Gastroesophageal sphincter (tissue), 3 donors: Measurements from ENCODE around the gene SERPINH1.

Experiments used
- CTCF ChIP-seq, 4 experiments: fragments of 200-600 bp in 2 of 4; fragments of 450-650 bp in 2 of 4; sonication (generic) in 1 of 4; IDR thresholded peaks; one replicate each; pipeline ENCODE4 v1.5.1; 2017 to 2019; ENCODE audit warnings: antibody characterized with exemption in 4 of 4, mild to moderate bottlenecking in 2 of 4, moderate library complexity in 2 of 4
- POLR2A ChIP-seq, 2 donors: fragments of 450-650 bp; IDR thresholded peaks; one replicate each; pipeline ENCODE4 v1.6.1; 2017; ENCODE audit warnings: antibody characterized with exemption in 2 of 2, mild to moderate bottlenecking in 2 of 2, moderate library complexity in 1 of 2

- no peak for TF ChIP-seq CTCF (IDR thresholded peaks at IDR 0.05)
- no peak for TF ChIP-seq POLR2A (IDR thresholded peaks at IDR 0.05)
These were observed 10.7 kb downstream of the SERPINH1 start for GRCh38 chr11:75572744-75573143.
